Panc1 (cell line): ENCODE data around the gene MIOS.

ENCODE experiments used
- CTCF ChIP-seq: fragments of 450-650 bp; IDR thresholded peaks from 2 replicates; pipeline ENCODE4 v1.5.1; 2017; ENCODE audit warnings: mild to moderate bottlenecking
- POLR2AphosphoS5 ChIP-seq: IDR thresholded peaks from 2 replicates; pipeline ENCODE4 v1.6.1; 2012; ENCODE audit warnings: mild to moderate bottlenecking, low read depth, low read length, moderate library complexity

- TF ChIP-seq CTCF (no peak), POLR2AphosphoS5 (no peak)
Measured at GRCh38 chr7:7650682-7651206, 84.1 kb downstream of the MIOS start.
